Keratinocyte (primary cell): ENCODE results near the gene SCT. TPM values are rescaled to one million over a fixed set of nuclear protein-coding genes. Genes with fewer than 3 reads are reported as not detected.

Experiments
- DNase-seq: peaks from one replicate; pipeline ENCODE4 v3.0.0-alpha.2; 2011; ENCODE audit warnings: low read depth, missing footprints, low spot score
- FAIRE-seq: peaks from 2 replicates; lab custom pipeline; 2011; peaks lifted over from hg19 to GRCh38; lab: Jason Lieb, UNC
- H2AFZ ChIP-seq: 2 replicates; pipeline ENCODE4 v1.6.0; 2012; ENCODE audit warnings: low read length, control low read depth, inconsistent platforms; ENCODE audit not compliant: control insufficient read depth
- H3K27ac ChIP-seq: 2 replicates; pipeline ENCODE4 v1.5.1; 2011; ENCODE audit warnings: low read length; ENCODE audit not compliant: control insufficient read depth, insufficient read depth
- H3K27me3 ChIP-seq: 3 replicates; pipeline ENCODE4 v1.6.0; 2011; ENCODE audit warnings: low read length; ENCODE audit not compliant: control insufficient read depth, insufficient read depth; ENCODE audit errors: extremely low read depth
- H3K36me3 ChIP-seq, 2 experiments: 2 replicates in 1 of 2; 3 replicates in 1 of 2; pipeline ENCODE4 v1.5.1; 2011; ENCODE audit warnings: low read length in 2 of 2, mild to moderate bottlenecking in 1 of 2; ENCODE audit not compliant: control insufficient read depth in 2 of 2, insufficient read depth in 2 of 2; ENCODE audit errors: extremely low read depth in 1 of 2
- H3K4me1 ChIP-seq: 3 replicates; pipeline ENCODE4 v1.5.1; 2011; ENCODE audit warnings: low read length; ENCODE audit not compliant: control insufficient read depth, insufficient read depth; ENCODE audit errors: extremely low read depth
- H3K4me2 ChIP-seq: 3 replicates; pipeline ENCODE4 v1.6.0; 2011; ENCODE audit warnings: low read depth, low read length; ENCODE audit not compliant: control insufficient read depth, insufficient read depth; ENCODE audit errors: extremely low read depth
- H3K4me3 ChIP-seq, 3 experiments: fragments of 200-600 bp in 1 of 3; sonication (generic) in 1 of 3; 2 replicates in 2 of 3; 3 replicates in 1 of 3; pipeline ENCODE4 v1.5.1; 2011 to 2016; ENCODE audit warnings: low read length in 3 of 3, mild to moderate bottlenecking in 3 of 3, control low read depth in 2 of 3, inconsistent platforms in 1 of 3, low read depth in 1 of 3, mixed read lengths in 1 of 3, mixed run types in 1 of 3, moderate library complexity in 1 of 3; ENCODE audit not compliant: control insufficient read depth in 2 of 3, insufficient read depth in 2 of 3; ENCODE audit errors: extremely low read depth in 1 of 3
- H3K79me2 ChIP-seq: 2 replicates; pipeline ENCODE4 v1.6.0; 2012; ENCODE audit warnings: low read length; ENCODE audit not compliant: control insufficient read depth, insufficient read depth
- H3K9ac ChIP-seq: 3 replicates; pipeline ENCODE4 v1.6.0; 2011; ENCODE audit warnings: low read length; ENCODE audit not compliant: control insufficient read depth, insufficient read depth; ENCODE audit errors: extremely low read depth
- H3K9me1 ChIP-seq: 3 replicates; pipeline ENCODE4 v1.6.0; 2011; ENCODE audit warnings: low read length; ENCODE audit not compliant: control insufficient read depth, insufficient read depth; ENCODE audit errors: extremely low read depth
- H3K9me3 ChIP-seq: 2 replicates; pipeline ENCODE4 v1.5.1; 2012; ENCODE audit warnings: low read depth, low read length; ENCODE audit not compliant: control insufficient read depth
- H4K20me1 ChIP-seq: 3 replicates; pipeline ENCODE4 v1.6.0; 2011; ENCODE audit warnings: low read length; ENCODE audit not compliant: control insufficient read depth, insufficient read depth; ENCODE audit errors: extremely low read depth
- CTCF ChIP-seq, 3 experiments: IDR thresholded peaks in 1 of 3; conservative IDR thresholded peaks in 1 of 3; optimal IDR thresholded peaks in 1 of 3; 2 replicates in 2 of 3; 3 replicates in 1 of 3; pipeline versions ENCODE3 to v1.5.1; 2011; ENCODE audit warnings: low read length in 3 of 3, mild to moderate bottlenecking in 3 of 3, moderate library complexity in 2 of 3, control low read depth in 1 of 3, inconsistent platforms in 1 of 3; ENCODE audit not compliant: insufficient read depth in 2 of 3; ENCODE audit errors: extremely low read depth in 1 of 3
- EZH2 ChIP-seq: IDR thresholded peaks from one replicate; pipeline ENCODE4 v1.6.1; 2012; ENCODE audit warnings: inconsistent platforms, mild to moderate bottlenecking, low read length, moderate library complexity
- dilution Hi-C: fragments of 300-500 bp; cut with MboI; formaldehyde crosslinking; loops from one replicate; pipeline ENCODE4 v1.7.0; 2020; ENCODE audit warnings: low sequenced_read_pairs; ENCODE audit not compliant: extremely low pct_ligation_motif_present
- polyA plus RNA-seq, 5 experiments: library from polyadenylated mRNA; depleted of rRNA in 3 of 5; stranded (reverse) in 3 of 5; stranded (forward) in 1 of 5; unstranded in 1 of 5; fragments of >200 nt; gene quantifications; 1 replicate in 1 of 5; 2 replicates in 3 of 5; 3 replicates in 1 of 5; pipeline versions ENCODE4 v1.2.1 to v1.2.3, GENCODE V29; 2011 to 2012; ENCODE audit warnings: missing spikeins in 2 of 5, low read depth in 1 of 5, low replicate concordance in 1 of 5

The SCT gene
- polyA plus RNA-seq, 1 donor (not counting 4 experiments of a cell fraction or from before 2014, with no cell fraction given), result not detected

GRCh38 chr11:629237-629583, 2.2 kb upstream of the SCT start:
- Histone ChIP-seq H3K36me3 (peaks cover 0 to 3% of the 10 kb centered on the region in 2 experiments), H3K4me1 (no peaks in the 10 kb centered on the region), H3K9me3 (no peaks in the 10 kb centered on the region), H3K9ac (no peak overlapping the region), H3K4me2 (no peak overlapping the region), H3K27me3 (no peaks in the 10 kb centered on the region), H3K27ac (no peak overlapping the region), H3K4me3 (no peak overlapping the region), H3K9me1 (no peaks in the 10 kb centered on the region), H3K79me2 (no peaks in the 10 kb centered on the region), H4K20me1 (no peaks in the 10 kb centered on the region), H2AFZ (no peak overlapping the region)
- FAIRE-seq (no peak), DNase-seq (no peak)
- dilution Hi-C loops, result no loop called here
- TF ChIP-seq EZH2, result no peak
- TF ChIP-seq CTCF (optimal IDR thresholded peaks at IDR 0.05 in 1 of 3, IDR thresholded peaks at IDR 0.05 in 1 of 3, conservative IDR thresholded peaks at IDR 0.05 in 1 of 3; ENCODE audit: extremely low read depth in 1 of 3, insufficient read depth in 2 of 3, low read length in 3 of 3), result no peak

DNA sequence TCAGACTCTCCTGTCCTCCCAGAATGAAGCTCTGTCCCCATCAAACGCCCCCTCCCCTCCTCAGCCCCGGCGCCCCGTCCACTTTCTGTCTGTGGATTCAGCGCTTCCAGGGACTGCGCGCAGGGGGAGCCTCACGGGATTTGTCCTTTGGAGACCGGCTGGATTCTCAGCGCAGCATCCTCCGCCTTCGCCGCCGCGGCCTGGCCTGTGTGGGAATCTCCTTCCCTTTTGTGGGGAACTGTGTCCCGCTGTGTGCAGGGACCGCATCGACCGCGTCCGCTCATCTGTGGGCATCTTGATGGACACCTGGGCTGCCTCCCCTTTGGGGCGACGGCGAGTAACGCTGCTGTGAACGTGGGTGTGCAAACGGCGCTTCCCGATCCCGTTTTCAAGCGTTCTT, 1.1 kb upstream of the SCT start:
- dilution Hi-C loops, result no loop called here
- no peak for FAIRE-seq
- no peak overlapping the region for H3K27ac ChIP-seq
- no peak overlapping the region for H3K4me3 ChIP-seq
- H3K27me3 ChIP-seq, result no peaks in the 10 kb centered on the region
- peaks cover 0 to 3% of the 10 kb centered on the region in 2 experiments for H3K36me3 ChIP-seq
- H2AFZ ChIP-seq, result no peak overlapping the region
- H3K4me1 ChIP-seq, result no peaks in the 10 kb centered on the region
- TF ChIP-seq EZH2 (no peak), CTCF (optimal IDR thresholded peaks at IDR 0.05 in 1 of 3, IDR thresholded peaks at IDR 0.05 in 1 of 3, conservative IDR thresholded peaks at IDR 0.05 in 1 of 3; ENCODE audit: extremely low read depth in 1 of 3, insufficient read depth in 2 of 3, low read length in 3 of 3) (no peak)
- no peak overlapping the region for H3K9ac ChIP-seq
- no peaks in the 10 kb centered on the region for H3K79me2 ChIP-seq
- no peaks in the 10 kb centered on the region for H4K20me1 ChIP-seq
- H3K9me3 ChIP-seq, result no peaks in the 10 kb centered on the region
- DNase-seq, result no peak
- H3K4me2 ChIP-seq, result no peak overlapping the region
- no peaks in the 10 kb centered on the region for H3K9me1 ChIP-seq
